HepG2 (cell line): ENCODE results near the gene FNDC10. TPM values are rescaled to one million over a fixed set of nuclear protein-coding genes. Genes with fewer than 3 reads are reported as not detected.

Source experiments
- ATAC-seq: fragments of 200-7000 bp; cut with Tn5 transposase; 3 replicates; pipeline ENCODE4 v1.9.1; 2020; ENCODE audit warnings: mild to moderate bottlenecking, moderate library complexity
- BruUV-seq: library from RNA; stranded (reverse); fragments of 400-500 nt; replicated peaks from 2 replicates; lab custom pipeline; 2021; lab: Mats Ljungman, UMichigan
- CTCF ChIA-PET: fragments of 300-600 bp; formaldehyde crosslinking; extraction: SDS; loops from one replicate; lab custom pipeline; 2021; ENCODE audit warnings: low total read pairs, inconsistent platforms, low intra/inter-chr PET ratio; lab: Yijun Ruan, JAX
- POLR2A ChIA-PET: fragments of 350-600 bp; sonication (Branson Sonifier 250); formaldehyde crosslinking; loops from one replicate; lab custom pipeline; 2020; ENCODE audit warnings: antibody characterized with exemption, inconsistent platforms; lab: Yijun Ruan, JAX
- DNase-seq: peaks from one replicate; pipeline ENCODE4 v3.0.0-alpha.2; 2015; ENCODE audit warnings: low spot score
- FAIRE-seq: peaks from 3 replicates; lab custom pipeline; 2011; peaks lifted over from hg19 to GRCh38; lab: Jason Lieb, UNC
- H2AFZ ChIP-seq: one replicate; pipeline ENCODE4 v1.6.1; 2011; ENCODE audit warnings: low read length, inconsistent platforms
- H3K27ac ChIP-seq: fragments of 300-600 bp; 3 replicates; pipeline ENCODE4 v1.8.0; 2011; ENCODE audit warnings: mixed run types, mild to moderate bottlenecking, mixed read lengths, low read length, inconsistent platforms; ENCODE audit not compliant: insufficient read depth; ENCODE audit errors: extremely low read length
- H3K27me3 ChIP-seq, 2 experiments: fragments of 200-600 bp in 1 of 2; 2 replicates in 1 of 2; 3 replicates in 1 of 2; pipeline versions ENCODE4 v1.6.0 to v1.8.0; 2011; ENCODE audit warnings: low read length in 2 of 2, mild to moderate bottlenecking in 2 of 2, moderate library complexity in 2 of 2, inconsistent platforms in 1 of 2; ENCODE audit not compliant: insufficient read depth in 2 of 2, control insufficient read depth in 1 of 2
- H3K36me3 ChIP-seq, 2 experiments: fragments of 200-600 bp in 1 of 2; replicated peaks in 1 of 2; 2 replicates in 1 of 2; 3 replicates in 1 of 2; pipeline versions ENCODE4 v1.5.1 to v1.8.0; 2011; ENCODE audit warnings: low read length in 2 of 2, inconsistent platforms in 1 of 2; ENCODE audit not compliant: insufficient read depth in 2 of 2, control insufficient read depth in 1 of 2
- H3K4me1 ChIP-seq: 2 replicates; pipeline ENCODE4 v1.5.1; 2012; ENCODE audit warnings: low read length, inconsistent platforms; ENCODE audit not compliant: insufficient read depth
- H3K4me2 ChIP-seq: 2 replicates; pipeline ENCODE4 v1.6.0; 2011; ENCODE audit warnings: low read depth, low read length, inconsistent platforms
- H3K4me3 ChIP-seq, 3 experiments: fragments of 200-600 bp in 1 of 3; sonication (generic), shearing (Covaris generic) in 1 of 3; replicated peaks in 1 of 3; 2 replicates each; pipeline ENCODE4 v1.5.1; 2011 to 2016; ENCODE audit warnings: low read length in 3 of 3, inconsistent platforms in 2 of 3, low read depth in 2 of 3, mild to moderate bottlenecking in 2 of 3, control low read depth in 1 of 3, mixed read lengths in 1 of 3; ENCODE audit not compliant: insufficient read depth in 1 of 3
- H3K79me2 ChIP-seq: one replicate; pipeline ENCODE4 v1.6.1; 2011; ENCODE audit warnings: low read length, inconsistent platforms; ENCODE audit not compliant: insufficient read depth
- H3K9ac ChIP-seq: 2 replicates; pipeline ENCODE4 v1.6.0; 2011; ENCODE audit warnings: mild to moderate bottlenecking, low read depth, low read length, inconsistent platforms; ENCODE audit not compliant: insufficient read depth
- H3K9me3 ChIP-seq: 2 replicates; pipeline ENCODE4 v1.5.1; 2012; ENCODE audit warnings: mild to moderate bottlenecking, low read length
- H4K20me1 ChIP-seq: 2 replicates; pipeline ENCODE4 v1.6.0; 2011; ENCODE audit warnings: inconsistent platforms, mild to moderate bottlenecking, low read length, moderate library complexity; ENCODE audit not compliant: insufficient read depth
- ADNP ChIP-seq: sonication (generic); formaldehyde crosslinking; IDR thresholded peaks from 2 replicates; pipeline ENCODE4 v1.4.0; 2020; ENCODE audit warnings: missing genetic modification reagents
- GTF2F1 ChIP-seq: fragments of 150-350 bp; IDR thresholded peaks from 2 replicates; pipeline ENCODE4 v1.6.1; 2014; ENCODE audit warnings: low read length
- HDAC1 ChIP-seq: sonication (generic); formaldehyde crosslinking; IDR thresholded peaks from 2 replicates; pipeline ENCODE4 v1.5.1; 2020; ENCODE audit warnings: mild to moderate bottlenecking, missing genetic modification reagents
- PHF21A ChIP-seq: sonication (generic); formaldehyde crosslinking; IDR thresholded peaks from 2 replicates; pipeline ENCODE4 v1.5.0; 2020; ENCODE audit warnings: mild to moderate bottlenecking, missing genetic modification reagents
- ZMAT3 ChIP-seq: sonication (generic); formaldehyde crosslinking; conservative IDR thresholded peaks from 2 replicates; pipeline ENCODE4 v1.7.0; 2021; ENCODE audit warnings: missing genetic modification reagents
- ZNF160 ChIP-seq: sonication (generic); formaldehyde crosslinking; IDR thresholded peaks from 2 replicates; pipeline ENCODE4 v1.8.0; 2022; ENCODE audit warnings: mild to moderate bottlenecking, inconsistent platforms, missing genetic modification reagents
- ZNF331 ChIP-seq: sonication (generic); formaldehyde crosslinking; IDR thresholded peaks from 2 replicates; pipeline ENCODE4 v1.4.0; 2020; ENCODE audit warnings: missing genetic modification reagents
- WGBS: methylation state at CpG from one replicate; pipeline ENCODE4 v1.1.6; 2017; ENCODE audit warnings: low lambda C conversion rate; 5-methylcytosine and 5-hydroxymethylcytosine counted together
- in situ Hi-C: cut with HindIII; loops from 2 replicates; pipeline ENCODE4 v1.10.0; 2017; ENCODE audit warnings: low pct_unique_long_range_greater_than_20kb; ENCODE audit not compliant: extremely low pct_ligation_motif_present
- intact Hi-C: fragments of 100-400 bp; cut with micrococcal nuclease; formaldehyde crosslinking; loops from one replicate; pipeline ENCODE4 v1.10.0; 2022; ENCODE audit not compliant: unreplicated experiment
- polyA plus RNA-seq, 8 experiments: library from polyadenylated mRNA; depleted of rRNA in 3 of 8; stranded (reverse) in 7 of 8; unstranded in 1 of 8; fragments of >200 nt; fragmentation: Illumina TruSeq in 4 of 8; extraction: Trizol in 4 of 8; gene quantifications; 2 replicates each; pipeline versions ENCODE4 v1.2.1 to v1.2.3, GENCODE V29; 2011 to 2016; ENCODE audit warnings: low read depth in 4 of 8, missing spikeins in 1 of 8, mixed read lengths in 1 of 8; ENCODE audit not compliant: insufficient read depth in 1 of 8
- total RNA-seq, 5 experiments: library from RNA; depleted of rRNA; stranded (reverse); fragments of >200 nt; fragmentation: Illumina TruSeq; extraction: Trizol; gene quantifications; 2 replicates each; pipeline ENCODE4 v1.2.3, GENCODE V29; 2016; ENCODE audit warnings: low read depth in 1 of 5
- TF ChIP-seq, protein P1 (sequence below): sonication (generic); formaldehyde crosslinking; IDR thresholded peaks from 2 replicates; pipeline ENCODE4 v1.4.0; 2020; ENCODE audit warnings: missing genetic modification reagents
- TF ChIP-seq, protein P2 (sequence below): sonication (generic); formaldehyde crosslinking; IDR thresholded peaks from 2 replicates; pipeline ENCODE4 v1.4.0; 2020; ENCODE audit warnings: missing genetic modification reagents
- TF ChIP-seq, protein P3 (sequence below): sonication (generic); formaldehyde crosslinking; IDR thresholded peaks from 2 replicates; pipeline ENCODE4 v1.5.0; 2020; ENCODE audit warnings: mild to moderate bottlenecking, missing genetic modification reagents, moderate library complexity

The FNDC10 gene
- total and polyA plus RNA-seq, 2 of the 13 experiments (the other 11 are each of a cell fraction or from before 2014, with no cell fraction given) = 2.2 to 2.5 TPM

DNA sequence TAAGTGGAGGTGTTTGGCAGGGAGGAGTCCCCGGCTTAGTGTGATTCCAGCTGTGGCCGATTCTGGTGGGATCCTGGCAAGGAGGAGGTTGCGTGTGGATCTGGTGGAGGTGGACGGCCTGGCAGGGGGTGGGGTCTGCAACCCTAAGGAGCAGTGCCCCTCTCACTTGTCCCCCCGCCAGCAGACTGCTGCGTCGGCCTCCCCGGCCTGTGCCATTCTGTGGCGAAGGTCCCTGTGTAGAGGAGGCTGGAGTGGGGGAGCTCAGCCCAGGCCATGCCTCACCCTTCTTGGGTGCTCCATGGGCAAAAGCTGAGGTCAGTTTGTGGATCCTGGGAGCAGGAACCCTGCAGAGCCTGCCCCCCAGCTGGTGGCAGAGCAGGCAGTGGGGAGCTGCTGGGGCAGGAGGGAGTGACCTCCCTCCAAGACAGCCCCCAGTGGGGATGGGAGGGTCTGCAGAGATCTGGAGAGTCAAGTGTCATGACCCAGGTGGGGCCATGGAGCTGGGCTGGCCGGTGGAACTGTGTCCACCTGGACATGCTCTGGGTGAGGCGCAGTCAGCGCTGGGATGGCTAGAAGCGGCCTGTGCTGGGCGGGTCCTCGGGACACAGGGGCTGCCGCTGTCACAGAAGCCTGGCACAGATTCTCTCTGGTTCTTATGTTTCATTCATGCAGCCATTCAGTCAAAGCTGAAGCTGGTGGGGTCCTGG lies 20.7 kb upstream of the FNDC10 start (continued):
- TF ChIP-seq, protein P1, sequence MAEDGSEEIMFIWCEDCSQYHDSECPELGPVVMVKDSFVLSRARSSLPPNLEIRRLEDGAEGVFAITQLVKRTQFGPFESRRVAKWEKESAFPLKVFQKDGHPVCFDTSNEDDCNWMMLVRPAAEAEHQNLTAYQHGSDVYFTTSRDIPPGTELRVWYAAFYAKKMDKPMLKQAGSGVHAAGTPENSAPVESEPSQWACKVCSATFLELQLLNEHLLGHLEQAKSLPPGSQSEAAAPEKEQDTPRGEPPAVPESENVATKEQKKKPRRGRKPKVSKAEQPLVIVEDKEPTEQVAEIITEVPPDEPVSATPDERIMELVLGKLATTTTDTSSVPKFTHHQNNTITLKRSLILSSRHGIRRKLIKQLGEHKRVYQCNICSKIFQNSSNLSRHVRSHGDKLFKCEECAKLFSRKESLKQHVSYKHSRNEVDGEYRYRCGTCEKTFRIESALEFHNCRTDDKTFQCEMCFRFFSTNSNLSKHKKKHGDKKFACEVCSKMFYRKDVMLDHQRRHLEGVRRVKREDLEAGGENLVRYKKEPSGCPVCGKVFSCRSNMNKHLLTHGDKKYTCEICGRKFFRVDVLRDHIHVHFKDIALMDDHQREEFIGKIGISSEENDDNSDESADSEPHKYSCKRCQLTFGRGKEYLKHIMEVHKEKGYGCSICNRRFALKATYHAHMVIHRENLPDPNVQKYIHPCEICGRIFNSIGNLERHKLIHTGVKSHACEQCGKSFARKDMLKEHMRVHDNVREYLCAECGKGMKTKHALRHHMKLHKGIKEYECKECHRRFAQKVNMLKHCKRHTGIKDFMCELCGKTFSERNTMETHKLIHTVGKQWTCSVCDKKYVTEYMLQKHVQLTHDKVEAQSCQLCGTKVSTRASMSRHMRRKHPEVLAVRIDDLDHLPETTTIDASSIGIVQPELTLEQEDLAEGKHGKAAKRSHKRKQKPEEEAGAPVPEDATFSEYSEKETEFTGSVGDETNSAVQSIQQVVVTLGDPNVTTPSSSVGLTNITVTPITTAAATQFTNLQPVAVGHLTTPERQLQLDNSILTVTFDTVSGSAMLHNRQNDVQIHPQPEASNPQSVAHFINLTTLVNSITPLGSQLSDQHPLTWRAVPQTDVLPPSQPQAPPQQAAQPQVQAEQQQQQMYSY (CRISPR knock-in tag) = no peak
- TF ChIP-seq HDAC1 (no peak), ADNP (CRISPR knock-in tag) (no peak), ZNF160 (no peak), PHF21A (CRISPR knock-in tag) (no peak), ZNF331 (CRISPR knock-in tag) (no peak)

DNA sequence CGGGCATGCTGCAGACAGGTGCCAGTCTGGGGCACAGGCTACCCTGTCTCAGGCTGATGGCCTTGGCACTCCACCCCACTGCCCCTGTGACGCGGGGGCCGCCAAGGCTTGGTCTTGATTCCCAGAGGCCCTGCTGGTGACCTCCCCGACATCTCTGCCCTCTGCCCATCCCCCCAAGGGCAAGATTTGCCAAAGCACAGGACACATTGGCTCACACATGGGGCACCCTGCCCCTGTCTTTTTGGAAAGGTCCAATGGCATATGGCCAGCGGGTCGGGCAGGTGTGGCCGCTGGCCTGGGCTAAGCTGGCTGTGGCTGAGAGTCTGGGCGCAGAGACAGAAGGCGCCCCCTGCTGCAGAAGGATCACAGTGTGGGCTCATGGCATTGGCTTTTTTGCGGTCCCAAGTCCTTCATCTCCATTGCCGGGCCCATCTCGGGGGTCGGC lies 20.0 kb upstream of the FNDC10 start:
- intact Hi-C loops (no loop called here), in situ Hi-C loops (loop anchor here (5.0 kb wide), 1 partner anchor 43 kb away; no protein-coding TSS in a partner anchor)
- Histone ChIP-seq H3K4me2 (no peak overlapping the region), H2AFZ (no peak overlapping the region), H3K4me1 (peaks cover 13% of the 10 kb centered on the region), H3K4me3 (no peak overlapping the region), H3K9me3 (no peaks in the 10 kb centered on the region), H3K36me3 (peaks cover 1 to 14% of the 10 kb centered on the region in 2 experiments; a peak in 2 of 5 replicates), H4K20me1 (peaks cover 7% of the 10 kb centered on the region; the same call in 1 of the 2 replicates), H3K79me2 (peaks cover 15% of the 10 kb centered on the region), H3K27ac (no peak overlapping the region), H3K27me3 (no peaks in the 10 kb centered on the region; a peak in 1 of 5 replicates), H3K9ac (no peak overlapping the region)
- FAIRE-seq = no peak
- ATAC-seq = peak; percentile 25; the same call in 2 of the 3 replicates
- 69% methylated on average over 10 of the region's 14 CpGs for WGBS
- peak; percentile 31 for DNase-seq
- POLR2A ChIA-PET = no interaction called here
- BruUV-seq = no TSS peak
- CTCF ChIA-PET = no interaction called here
- TF ChIP-seq, protein P2, sequence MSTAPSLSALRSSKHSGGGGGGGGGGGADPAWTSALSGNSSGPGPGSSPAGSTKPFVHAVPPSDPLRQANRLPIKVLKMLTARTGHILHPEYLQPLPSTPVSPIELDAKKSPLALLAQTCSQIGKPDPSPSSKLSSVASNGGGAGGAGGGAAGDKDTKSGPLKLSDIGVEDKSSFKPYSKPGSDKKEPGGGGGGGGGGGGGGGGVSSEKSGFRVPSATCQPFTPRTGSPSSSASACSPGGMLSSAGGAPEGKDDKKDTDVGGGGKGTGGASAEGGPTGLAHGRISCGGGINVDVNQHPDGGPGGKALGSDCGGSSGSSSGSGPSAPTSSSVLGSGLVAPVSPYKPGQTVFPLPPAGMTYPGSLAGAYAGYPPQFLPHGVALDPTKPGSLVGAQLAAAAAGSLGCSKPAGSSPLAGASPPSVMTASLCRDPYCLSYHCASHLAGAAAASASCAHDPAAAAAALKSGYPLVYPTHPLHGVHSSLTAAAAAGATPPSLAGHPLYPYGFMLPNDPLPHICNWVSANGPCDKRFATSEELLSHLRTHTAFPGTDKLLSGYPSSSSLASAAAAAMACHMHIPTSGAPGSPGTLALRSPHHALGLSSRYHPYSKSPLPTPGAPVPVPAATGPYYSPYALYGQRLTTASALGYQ (CRISPR knock-in tag) = no peak
- TF ChIP-seq GTF2F1 (no peak), ZMAT3 (CRISPR knock-in tag) (no peak)
- TF ChIP-seq, protein P3, sequence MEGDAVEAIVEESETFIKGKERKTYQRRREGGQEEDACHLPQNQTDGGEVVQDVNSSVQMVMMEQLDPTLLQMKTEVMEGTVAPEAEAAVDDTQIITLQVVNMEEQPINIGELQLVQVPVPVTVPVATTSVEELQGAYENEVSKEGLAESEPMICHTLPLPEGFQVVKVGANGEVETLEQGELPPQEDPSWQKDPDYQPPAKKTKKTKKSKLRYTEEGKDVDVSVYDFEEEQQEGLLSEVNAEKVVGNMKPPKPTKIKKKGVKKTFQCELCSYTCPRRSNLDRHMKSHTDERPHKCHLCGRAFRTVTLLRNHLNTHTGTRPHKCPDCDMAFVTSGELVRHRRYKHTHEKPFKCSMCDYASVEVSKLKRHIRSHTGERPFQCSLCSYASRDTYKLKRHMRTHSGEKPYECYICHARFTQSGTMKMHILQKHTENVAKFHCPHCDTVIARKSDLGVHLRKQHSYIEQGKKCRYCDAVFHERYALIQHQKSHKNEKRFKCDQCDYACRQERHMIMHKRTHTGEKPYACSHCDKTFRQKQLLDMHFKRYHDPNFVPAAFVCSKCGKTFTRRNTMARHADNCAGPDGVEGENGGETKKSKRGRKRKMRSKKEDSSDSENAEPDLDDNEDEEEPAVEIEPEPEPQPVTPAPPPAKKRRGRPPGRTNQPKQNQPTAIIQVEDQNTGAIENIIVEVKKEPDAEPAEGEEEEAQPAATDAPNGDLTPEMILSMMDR (CRISPR knock-in tag) = peak; percentile 59
